NB4 (cell line): ENCODE measurements around the gene OR10X1.
A peak's percentile ranks its signal among the peaks of the same experiment; 100 is the strongest.

ENCODE experiments used
- DNase-seq: peaks from one replicate; pipeline ENCODE4 v3.0.0; 2010; ENCODE audit warnings: low read depth
- H3K4me3 ChIP-seq: one replicate; pipeline ENCODE4 v1.5.1; 2011; ENCODE audit warnings: mild to moderate bottlenecking, low read depth, low read length, moderate library complexity
- CTCF ChIP-seq: IDR thresholded peaks from one replicate; pipeline ENCODE4 v1.5.1; 2012; ENCODE audit warnings: low read depth, low read length
- MAX ChIP-seq: IDR thresholded peaks from 2 replicates; pipeline ENCODE4 v1.6.1; 2011; ENCODE audit warnings: low read depth, low read length
- MYC ChIP-seq: IDR thresholded peaks from 2 replicates; pipeline ENCODE4 v1.6.1; 2011; ENCODE audit warnings: low read depth, low read length
- POLR2A ChIP-seq: IDR thresholded peaks from 2 replicates; pipeline ENCODE4 v1.6.1; 2011; ENCODE audit warnings: mild to moderate bottlenecking; ENCODE audit not compliant: insufficient read length; ENCODE audit errors: extremely low read depth

Gene OR10X1

GRCh38 chr1:158563853-158564252 lies 15.8 kb downstream of the OR10X1 start:
- peak; percentile 31 for DNase-seq
- no peak for TF ChIP-seq MAX
- no peak for TF ChIP-seq CTCF
- no peak for TF ChIP-seq MYC
- TF ChIP-seq POLR2A: no peak
- no peak overlapping the region for H3K4me3 ChIP-seq

- DNase-seq: no peak
- TF ChIP-seq CTCF: no peak
- TF ChIP-seq MAX: no peak
- no peak for TF ChIP-seq POLR2A
- TF ChIP-seq MYC: no peak
- H3K4me3 ChIP-seq: no peak overlapping the region
Observed at GRCh38 chr1:158559696-158560095, 20.0 kb downstream of the OR10X1 start.

- no peak for DNase-seq
- TF ChIP-seq POLR2A (no peak), CTCF (no peak), MYC (no peak), MAX (no peak)
- no peak within 1 kb of the TSS for H3K4me3 ChIP-seq
Observed at GRCh38 chr1:158554352-158554751, 25.3 kb downstream of the OR10X1 start, which contains the start of gene OR6Y1. Gene OR6Y1 (minus strand): TSS chr1:158554405. CDS start chr1:158548105, 6,300 bp downstream.

- TF ChIP-seq MAX (no peak), MYC (no peak), POLR2A (no peak), CTCF (no peak)
- H3K4me3 ChIP-seq: no peak overlapping the region
- DNase-seq: no peak
Observed at GRCh38 chr1:158552296-158552695, 27.4 kb downstream of the OR10X1 start.

GRCh38 chr1:158547533-158547932 lies 32.2 kb downstream of the OR10X1 start:
- DNase-seq: no peak
- TF ChIP-seq POLR2A (no peak), CTCF (no peak), MAX (no peak), MYC (no peak)
- H3K4me3 ChIP-seq: no peak overlapping the region

GRCh38 chr1:158537609-158538008 lies 42.1 kb downstream of the OR10X1 start:
- DNase-seq: no peak
- TF ChIP-seq CTCF (no peak), MAX (no peak)
- no peak overlapping the region for H3K4me3 ChIP-seq
